HG02840 (cell line): ENCODE results near the gene AEBP1.

ENCODE experiments used
- ATAC-seq: cut with Tn5 transposase; IDR thresholded peaks from one replicate; pipeline ENCODE4 v1.9.1; 2021; ENCODE audit warnings: mild to moderate bottlenecking, moderate library complexity, moderate number of reproducible peaks; ENCODE audit not compliant: unreplicated experiment, low FRiP score

The AEBP1 gene

DNA sequence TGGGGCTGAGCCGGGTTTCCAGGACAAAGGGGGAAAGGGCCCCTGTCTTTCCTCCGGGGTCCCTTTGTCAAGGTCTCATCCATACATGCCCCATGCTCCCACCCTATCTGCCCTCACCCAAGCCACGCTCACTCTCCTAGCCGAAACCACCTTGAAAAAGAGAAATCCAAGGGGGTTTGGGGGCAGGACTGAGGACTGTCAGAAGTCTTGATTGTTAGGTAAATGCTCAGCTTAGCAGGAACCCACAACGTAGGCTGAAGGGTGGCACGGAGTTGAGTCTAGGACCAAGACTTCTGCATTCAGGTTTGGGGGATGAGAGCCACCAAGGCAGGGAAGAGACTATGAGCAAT lies 38.1 kb upstream of the AEBP1 start:
- no peak for ATAC-seq

DNA sequence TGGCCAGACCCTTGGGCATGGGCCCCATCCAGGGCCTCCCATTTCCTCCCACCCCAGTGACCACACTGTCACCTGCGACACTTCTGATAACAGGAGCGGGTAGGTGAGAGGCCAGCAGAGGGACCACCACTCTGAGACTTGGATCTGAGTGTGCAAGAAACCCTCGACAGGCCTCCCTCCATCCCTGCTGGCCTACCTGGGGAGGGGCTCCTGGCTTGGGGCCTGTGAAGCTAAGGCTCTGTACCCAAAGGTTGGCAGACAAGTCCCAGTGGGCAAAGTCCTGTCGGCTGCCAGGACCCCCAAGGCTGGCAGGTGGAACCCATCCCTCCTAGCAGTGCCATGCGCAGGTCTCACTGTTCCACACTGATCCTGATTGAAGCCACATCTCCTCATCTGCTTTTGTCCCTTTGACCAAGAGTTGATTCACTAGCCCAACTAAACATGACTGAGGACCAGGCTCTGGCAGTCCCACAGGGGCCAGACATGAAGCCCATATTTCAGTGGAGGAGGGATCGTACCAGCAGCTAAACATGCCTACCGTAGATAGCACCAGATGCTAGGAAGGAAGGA lies 37.6 kb upstream of the AEBP1 start:
- ATAC-seq = no peak

DNA sequence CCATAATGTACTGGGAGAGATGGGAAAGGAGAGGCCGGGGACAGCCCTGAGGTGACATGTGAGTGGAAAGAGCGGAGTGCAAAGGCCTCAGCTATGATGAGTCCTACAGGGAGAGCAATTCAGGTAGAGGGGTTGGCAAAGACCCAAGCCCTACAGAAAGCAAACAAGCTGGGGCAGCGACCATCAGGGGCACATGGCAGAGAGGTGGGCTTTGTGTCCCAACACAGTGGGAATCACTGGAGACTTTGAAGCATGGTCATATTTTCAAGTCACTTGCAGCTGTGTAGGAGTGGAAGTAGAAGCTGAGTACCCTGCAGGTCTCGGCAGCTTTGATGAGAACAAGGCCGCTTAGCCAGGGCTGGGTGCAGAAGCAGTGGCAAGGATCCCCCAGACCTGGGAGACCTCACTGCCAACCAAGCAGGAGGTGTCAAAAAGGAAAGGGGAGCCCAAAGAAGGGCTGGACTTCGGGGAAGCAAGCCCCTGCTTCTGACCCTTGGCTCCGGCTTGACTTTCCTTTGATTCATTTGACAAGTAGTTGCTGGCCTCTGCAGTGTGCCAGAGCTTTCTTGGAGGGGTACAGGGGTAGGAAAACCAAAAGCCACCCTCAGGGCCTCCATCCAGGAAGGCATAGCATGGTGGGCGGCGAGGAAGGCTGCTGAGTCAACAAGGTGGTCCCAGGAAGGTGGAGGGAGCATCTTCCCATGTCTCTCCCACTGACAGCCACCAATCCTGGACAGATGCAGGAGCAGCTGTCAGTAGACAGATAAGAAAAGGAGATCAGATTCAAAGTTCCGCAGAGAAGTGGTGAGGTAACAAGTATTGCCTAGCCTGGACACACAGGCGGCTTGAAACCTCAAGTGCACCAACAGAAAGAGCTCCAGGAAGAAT lies 36.8 kb upstream of the AEBP1 start:
- ATAC-seq = no peak

DNA sequence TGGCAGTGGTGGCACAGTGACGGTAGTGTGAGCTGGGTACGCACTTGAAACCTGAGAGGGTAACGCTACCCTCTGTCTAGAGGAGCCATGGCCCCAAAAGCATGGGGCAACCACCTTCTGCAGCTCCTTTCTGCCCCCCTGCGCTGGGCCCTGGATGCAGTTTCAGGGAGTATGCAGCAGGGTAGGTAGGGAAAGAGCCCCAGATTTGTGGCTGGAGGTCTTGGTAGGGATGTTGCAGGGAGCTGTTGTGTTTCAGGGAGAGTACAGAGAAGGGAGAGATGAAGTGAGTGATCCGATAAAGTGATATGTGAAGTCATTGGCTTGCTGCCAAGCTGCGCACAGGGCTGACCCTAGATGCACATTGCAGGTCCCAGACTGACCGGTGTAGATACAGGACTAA lies 36.1 kb upstream of the AEBP1 start:
- ATAC-seq = no peak

DNA sequence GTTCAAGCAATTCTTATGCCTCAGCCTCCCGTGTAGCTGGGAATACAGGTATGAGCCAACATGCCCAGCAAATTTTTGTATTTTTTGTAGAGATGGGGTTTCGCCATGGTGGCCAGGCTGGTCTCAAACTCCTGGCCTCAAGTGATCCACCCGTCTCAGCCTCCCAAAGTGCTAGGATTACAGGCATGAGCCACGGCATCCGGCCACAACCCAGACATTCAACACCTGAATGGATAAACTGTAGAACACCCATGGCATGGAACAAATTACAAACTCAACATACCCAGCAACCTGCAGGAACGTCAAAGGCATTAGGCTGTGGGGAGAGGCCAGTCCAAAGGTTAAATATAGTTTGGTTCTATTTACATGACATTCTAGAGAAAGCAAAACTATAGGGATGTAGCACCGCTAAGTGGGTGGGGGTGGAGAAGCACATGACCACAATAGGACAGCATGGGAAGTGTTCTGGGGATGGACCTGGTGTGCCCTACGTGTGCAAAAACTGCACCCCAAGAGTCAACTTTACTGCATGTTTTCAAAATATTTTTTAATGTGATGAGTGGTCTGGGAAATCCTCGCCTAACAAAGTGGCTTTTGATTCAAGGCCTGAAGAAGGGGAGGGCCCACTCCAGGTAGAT lies 32.3 kb upstream of the AEBP1 start:
- ATAC-seq = no peak

DNA sequence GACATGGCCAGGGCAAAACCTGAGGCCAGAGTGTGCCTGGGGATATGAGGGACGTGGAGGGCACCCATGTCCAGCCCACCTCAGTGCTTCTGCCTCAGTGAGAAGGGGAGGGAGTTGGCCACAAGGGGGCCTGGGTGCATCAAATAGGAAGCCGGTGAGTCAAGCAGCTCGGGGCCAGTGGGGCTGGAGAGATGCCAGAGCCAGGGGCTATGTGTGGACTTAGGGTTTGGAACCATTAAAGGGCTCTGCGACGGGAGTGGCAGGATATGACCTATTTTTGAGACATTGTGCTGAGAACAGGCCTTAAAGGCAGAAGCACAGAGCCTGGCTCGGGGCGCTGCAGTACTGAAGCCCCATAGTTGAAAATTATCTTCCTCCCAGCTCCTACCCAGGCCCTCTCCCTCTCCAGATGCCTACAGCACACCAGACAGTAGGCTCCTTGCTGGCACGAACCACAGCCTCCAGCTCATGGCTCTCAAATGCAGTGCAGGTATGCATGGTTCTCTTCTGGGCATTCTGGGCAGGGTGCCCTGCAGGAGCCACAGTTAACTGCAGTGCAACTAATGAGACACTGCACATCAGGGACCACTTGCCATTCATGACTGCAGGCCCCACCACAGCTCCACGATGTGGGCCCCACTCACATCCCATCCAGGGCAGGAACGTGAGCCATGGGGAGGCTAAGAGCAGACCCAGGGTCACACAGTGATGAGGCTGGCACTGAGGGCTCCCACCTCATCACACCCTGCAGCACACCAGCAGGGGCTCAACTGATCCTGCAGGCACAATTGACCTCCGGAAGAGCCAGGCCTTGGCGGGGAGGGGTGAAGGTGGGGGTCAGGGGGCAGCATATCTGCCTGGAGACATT lies 31.5 kb upstream of the AEBP1 start:
- ATAC-seq = no peak

DNA sequence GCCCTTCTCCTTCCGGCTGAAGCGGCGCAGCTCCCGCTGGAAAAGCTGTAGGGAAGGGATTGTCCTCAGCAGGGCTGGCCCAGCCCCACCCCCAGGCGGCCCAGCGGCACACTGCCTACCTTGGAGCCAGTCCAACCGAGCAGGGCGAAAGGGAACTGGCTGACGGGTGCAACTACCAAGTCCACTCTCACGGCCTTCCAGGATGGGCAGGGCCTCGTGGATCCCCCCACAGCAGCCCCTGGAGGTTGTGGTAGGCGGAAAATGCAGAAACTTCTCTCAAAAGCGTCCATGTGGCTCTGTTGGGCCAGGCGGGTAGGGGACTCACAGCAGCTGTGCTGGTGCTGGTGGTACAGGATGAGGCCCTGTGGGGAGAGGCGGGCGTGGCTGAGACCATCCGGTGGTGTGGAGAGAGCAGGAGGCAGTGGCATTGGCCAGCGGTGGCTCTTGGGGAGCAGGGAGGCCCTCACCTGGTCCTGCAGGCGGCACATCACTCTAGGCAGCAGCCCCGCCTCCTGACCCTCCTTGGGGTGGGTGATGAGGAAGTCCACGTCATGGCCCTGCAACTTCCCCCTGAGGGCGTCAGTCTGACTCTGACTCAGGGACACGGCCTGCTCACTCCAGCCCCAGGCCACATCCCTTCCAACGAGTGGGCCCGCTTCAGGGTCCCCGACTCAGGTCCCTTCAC lies 30.3 kb upstream of the AEBP1 start:
- ATAC-seq = no peak

DNA sequence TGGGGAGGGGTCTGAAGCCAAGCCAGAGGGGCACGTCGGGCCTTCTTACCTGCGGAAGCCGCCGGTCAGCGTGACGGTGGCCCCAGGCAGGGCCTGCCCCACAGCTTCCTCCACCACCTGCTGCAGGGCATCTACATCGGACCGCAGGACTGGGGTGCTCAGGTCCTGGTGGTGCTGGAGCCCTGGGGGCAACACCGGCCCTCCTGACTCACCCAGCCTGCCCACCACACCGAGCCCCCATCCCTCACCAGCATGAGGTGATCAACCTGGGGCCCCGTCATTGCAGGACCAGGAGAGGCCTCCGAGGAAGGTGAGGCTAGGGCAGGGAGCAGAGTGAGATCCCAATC lies 29.8 kb upstream of the AEBP1 start:
- ATAC-seq = no peak

DNA sequence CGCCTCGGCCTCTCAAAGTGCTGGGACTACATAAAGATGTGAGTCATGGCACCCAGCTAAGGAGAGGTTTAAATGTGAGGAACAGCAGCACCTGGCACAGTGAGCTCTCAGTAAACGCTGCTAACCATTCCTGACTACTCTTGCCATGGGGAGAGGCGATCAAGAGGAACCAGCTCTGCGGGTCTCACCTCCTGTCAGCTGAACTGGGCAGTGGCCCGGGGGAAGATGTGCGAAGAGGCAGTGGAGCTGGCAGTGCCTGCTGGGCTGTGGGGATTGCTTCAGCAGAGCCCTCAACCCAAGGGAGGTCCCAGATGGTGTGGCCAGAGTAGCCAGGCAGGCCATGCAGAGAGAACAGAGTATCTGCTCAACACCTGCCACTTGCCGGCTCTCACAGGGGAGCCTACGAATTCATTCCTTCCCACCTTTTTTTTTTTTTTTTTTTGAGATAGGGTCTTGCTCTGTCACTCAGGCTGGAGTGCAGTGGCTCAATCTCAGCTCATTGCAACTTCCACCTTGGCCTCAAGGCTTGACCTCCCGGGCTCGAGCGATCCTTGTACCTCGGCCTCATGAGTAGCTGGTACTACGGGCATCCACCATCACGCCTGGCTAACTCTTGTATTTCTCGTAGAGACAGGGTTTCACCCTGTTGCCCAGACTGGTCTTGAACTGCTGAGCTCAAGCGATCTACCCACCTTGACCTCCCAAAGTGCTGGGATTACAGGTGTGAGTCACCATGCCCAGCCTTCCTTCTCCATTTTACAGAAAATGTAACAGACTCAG lies 28.7 kb upstream of the AEBP1 start:
- ATAC-seq = no peak

DNA sequence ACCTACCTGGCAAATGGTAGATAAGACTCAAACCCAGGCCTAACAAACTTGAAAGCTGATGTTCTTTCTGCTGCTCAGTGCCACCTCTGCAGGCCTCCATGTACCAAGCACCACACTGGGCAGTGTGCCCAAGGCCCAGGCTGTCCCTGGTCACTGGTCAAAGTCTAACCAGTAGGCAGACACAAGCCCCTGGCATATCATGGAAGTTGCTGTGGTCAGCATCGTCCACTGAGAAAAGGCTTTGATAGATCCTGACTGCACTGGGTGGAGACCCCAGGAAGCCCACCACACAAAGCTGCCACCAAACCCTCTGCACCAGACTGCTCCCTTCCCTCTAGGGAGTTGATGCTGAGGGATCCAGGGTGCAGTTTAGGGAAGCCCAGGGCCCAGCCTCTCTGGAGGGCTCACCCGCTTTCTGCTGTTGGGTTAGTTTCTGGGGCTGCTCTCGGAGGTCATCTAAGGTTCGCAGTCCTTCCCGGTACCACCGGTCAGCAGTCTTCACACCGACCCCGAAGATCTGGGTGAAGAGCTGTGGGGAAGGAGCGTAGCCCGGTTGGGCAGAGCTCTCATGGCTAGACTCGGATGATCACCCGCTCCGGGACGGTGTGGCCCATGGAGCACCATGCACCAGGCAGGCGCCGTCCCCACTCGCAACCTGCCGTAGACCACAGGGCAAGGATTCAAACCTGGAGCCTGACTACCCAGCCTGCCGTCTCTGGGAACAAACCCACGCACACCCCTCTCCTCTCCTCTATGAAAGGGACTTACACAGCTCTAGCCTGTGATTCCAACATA lies 27.8 kb upstream of the AEBP1 start:
- ATAC-seq = no peak

DNA sequence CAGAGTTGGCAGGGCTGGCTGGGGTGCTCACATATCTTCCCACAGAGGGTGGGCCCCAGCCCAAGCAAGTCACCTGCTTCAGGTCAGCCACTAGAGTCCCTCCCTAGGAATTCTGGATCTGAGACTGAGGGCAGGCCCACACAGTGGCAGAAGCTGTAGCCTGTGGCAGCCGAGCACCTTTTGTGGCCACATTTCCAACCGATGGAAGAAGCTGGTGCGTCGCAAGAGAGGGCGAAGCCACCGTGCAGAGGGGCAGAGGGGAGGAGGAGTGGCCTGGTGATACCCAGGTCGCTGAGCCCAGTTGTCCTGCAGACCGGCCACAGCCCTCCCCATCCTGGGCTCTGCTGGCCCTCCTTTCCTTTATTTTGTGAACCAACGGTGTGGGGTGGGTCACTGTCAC lies 27.1 kb upstream of the AEBP1 start:
- ATAC-seq = no peak

DNA sequence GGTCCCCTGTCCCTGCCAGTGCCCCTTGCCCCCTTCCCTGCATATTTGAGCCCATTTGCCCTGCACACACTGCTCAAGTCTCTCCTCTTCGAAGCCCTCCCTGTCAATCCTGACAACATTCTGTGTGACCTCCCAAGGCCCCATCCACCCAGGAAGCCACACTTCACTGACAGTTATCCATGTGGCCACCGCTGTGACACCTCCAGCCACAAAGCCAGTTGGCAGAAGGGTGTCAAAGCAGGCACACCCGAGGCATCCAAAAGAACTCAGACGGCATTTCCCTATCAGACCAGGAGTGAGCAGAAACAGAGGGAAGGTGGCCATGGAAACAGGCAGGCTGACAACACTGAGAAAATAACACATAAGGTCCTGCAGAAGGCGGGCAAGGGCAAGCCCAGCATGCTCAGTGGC lies 26.5 kb upstream of the AEBP1 start:
- no peak for ATAC-seq

DNA sequence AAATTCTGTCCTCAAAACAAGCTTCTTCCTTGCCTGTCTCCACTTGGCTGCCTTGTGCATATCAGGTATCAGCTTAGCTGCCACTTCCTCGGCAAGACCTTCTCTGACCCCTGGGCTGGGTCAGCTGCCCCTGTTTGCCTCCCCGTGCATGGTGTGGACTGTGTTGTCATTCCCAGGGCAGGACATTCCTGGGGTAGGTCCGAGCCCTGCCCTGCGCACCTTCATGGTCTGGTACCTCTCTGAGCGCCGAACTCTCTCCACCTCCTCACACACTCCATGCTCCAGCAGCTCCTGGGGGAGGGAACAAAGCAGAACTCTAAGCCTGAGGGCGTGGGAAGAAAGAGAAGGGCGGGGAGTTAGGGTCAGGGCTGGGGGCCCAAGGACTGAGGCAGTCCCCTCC lies 25.6 kb upstream of the AEBP1 start:
- ATAC-seq = no peak

DNA sequence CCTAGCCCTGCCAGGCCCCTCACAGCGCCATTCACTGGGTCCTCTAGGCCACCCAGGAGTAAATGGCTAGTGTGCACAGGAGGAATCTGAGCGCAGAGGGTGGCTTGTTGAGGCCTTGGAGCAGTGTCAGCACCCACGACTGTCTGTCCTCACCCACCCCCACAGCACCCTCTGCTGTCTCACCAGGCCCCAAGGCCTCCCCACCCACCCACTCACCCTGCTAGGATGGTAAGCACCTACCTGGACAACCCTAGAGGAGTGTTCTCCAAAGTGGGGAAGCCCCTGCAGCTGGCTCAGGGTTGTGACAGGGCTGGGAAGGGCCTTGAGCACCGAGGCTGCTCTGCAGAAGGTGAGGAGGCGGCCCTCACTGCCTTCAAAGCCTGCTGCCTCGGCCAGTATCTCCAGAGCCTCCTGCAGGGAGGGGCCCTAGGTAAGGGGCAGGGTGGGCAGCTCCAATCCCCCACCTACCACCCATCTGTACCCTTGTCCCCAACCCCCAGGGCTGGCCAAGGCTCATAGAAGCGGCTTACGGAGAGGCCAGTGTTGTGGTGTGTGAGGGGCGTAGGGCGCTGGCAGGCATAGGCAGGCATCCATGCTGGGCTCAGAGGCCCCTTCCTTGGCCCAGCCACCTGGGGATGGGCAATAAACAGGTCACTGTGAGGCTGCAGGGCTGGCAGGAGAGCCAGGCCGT lies 24.7 kb upstream of the AEBP1 start:
- no peak for ATAC-seq

DNA sequence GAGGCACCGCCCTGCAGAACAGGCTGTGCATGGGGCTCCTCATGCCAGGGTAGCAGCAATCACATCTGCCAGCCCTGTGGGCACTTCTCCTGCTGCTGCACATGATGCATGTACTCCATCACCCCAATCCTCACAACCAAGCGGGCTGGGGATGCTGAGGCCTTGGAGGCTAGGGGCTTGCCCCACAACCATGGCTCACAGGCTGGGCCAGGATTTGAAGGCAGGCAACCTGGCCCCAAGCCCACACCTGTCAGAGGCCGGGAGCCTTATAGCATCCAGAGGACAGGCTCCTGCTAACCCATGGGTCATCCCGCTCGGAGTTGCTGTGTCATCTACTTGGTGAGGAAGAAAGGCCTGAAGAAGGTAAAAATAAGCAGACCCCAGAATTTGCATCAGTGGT lies 24.0 kb upstream of the AEBP1 start:
- ATAC-seq = no peak

DNA sequence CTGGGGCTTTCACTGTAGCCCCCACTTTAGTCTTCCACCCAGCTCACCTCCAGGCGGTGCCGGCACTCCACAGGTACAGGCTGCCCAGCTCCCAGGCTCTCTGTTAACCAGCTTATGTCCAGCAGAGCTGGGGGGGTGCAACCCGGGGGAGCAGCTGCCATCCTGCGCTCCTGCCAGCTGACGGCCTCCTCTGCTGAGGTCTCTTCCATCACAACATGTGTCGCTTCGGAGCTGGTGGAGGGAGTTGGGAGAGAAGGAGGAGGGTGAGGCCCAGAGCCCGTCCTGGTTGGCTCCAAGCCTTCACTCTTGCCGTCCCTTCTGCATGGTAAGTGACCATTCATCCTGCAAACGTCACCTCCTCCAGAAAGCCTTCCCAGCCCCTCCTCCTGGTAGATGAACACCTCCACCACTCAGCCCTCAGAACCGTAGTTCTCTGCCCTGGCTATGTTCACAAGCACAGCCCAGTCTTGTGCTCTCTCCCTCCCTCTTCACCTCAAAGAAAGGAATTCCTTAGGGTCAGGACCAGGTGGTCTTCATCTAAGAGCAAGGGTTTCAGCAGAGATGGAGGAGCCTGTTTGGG lies 23.4 kb upstream of the AEBP1 start:
- no peak for ATAC-seq

DNA sequence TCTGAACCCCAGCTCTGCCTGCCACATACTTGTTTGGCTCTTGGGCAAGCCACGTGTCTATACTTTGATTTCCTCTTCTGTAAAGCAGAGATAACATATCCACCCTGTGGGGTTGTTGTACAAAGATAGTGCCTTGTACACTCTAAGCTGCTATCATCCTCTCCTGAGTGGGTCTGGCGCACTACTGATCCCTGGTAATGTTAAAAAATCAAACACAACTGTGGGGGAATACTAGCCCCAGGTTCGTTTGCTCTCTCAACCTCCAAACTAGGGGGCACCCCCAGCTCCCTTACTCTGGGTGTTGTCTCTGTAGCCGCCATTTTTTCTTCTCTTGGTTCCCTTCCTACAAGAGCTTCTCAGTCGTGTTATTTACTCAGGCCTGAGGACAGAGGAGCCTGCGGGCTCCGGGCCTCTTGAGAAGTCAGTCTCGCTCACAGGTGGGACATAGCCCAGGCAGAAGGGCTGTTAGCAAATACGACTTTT lies 22.8 kb upstream of the AEBP1 start:
- no peak for ATAC-seq
